ENCODE results near the gene C16orf92.

DNA sequence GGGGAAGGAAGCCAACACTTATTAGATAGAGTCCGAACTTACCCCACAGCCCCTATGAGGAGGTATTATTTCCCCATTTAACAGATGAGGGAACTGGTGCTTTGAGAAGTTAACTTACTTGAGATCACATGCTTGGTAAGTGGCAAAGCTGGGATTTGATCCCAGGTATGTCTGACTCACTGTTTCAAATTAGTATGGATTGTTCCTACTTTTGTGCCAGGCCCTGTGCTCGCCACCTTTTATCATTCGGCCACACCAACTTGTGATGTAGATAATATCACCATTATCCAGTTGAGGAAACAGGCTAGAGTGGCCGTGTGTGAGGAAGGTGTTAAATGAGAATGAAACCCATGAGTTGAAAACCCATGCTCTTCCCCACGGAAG lies 38.2 kb upstream of the C16orf92 start:
- TF ChIP-seq POLR2AphosphoS5 (IDR thresholded peaks at IDR 0.05; ENCODE audit: low read depth, low read length) (no peak), TCF7L2 (IDR thresholded peaks at IDR 0.05; ENCODE audit: low read depth, low read length) (no peak)
- TF ChIP-seq, protein P1, sequence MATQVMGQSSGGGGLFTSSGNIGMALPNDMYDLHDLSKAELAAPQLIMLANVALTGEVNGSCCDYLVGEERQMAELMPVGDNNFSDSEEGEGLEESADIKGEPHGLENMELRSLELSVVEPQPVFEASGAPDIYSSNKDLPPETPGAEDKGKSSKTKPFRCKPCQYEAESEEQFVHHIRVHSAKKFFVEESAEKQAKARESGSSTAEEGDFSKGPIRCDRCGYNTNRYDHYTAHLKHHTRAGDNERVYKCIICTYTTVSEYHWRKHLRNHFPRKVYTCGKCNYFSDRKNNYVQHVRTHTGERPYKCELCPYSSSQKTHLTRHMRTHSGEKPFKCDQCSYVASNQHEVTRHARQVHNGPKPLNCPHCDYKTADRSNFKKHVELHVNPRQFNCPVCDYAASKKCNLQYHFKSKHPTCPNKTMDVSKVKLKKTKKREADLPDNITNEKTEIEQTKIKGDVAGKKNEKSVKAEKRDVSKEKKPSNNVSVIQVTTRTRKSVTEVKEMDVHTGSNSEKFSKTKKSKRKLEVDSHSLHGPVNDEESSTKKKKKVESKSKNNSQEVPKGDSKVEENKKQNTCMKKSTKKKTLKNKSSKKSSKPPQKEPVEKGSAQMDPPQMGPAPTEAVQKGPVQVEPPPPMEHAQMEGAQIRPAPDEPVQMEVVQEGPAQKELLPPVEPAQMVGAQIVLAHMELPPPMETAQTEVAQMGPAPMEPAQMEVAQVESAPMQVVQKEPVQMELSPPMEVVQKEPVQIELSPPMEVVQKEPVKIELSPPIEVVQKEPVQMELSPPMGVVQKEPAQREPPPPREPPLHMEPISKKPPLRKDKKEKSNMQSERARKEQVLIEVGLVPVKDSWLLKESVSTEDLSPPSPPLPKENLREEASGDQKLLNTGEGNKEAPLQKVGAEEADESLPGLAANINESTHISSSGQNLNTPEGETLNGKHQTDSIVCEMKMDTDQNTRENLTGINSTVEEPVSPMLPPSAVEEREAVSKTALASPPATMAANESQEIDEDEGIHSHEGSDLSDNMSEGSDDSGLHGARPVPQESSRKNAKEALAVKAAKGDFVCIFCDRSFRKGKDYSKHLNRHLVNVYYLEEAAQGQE (IDR thresholded peaks at IDR 0.05; ENCODE audit: insufficient read depth in 1 of 2, low read depth in 2 of 2, low read length in 1 of 2), result no peak
- TF ChIP-seq, protein P2, sequence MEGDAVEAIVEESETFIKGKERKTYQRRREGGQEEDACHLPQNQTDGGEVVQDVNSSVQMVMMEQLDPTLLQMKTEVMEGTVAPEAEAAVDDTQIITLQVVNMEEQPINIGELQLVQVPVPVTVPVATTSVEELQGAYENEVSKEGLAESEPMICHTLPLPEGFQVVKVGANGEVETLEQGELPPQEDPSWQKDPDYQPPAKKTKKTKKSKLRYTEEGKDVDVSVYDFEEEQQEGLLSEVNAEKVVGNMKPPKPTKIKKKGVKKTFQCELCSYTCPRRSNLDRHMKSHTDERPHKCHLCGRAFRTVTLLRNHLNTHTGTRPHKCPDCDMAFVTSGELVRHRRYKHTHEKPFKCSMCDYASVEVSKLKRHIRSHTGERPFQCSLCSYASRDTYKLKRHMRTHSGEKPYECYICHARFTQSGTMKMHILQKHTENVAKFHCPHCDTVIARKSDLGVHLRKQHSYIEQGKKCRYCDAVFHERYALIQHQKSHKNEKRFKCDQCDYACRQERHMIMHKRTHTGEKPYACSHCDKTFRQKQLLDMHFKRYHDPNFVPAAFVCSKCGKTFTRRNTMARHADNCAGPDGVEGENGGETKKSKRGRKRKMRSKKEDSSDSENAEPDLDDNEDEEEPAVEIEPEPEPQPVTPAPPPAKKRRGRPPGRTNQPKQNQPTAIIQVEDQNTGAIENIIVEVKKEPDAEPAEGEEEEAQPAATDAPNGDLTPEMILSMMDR (IDR thresholded peaks at IDR 0.05), result no peak
